HEK293 (cell line): ENCODE results near the gene PRG3.

Experiments
- CTCF ChIA-PET: fragments of 350-600 bp; formaldehyde crosslinking; extraction: SDS; loops from one replicate; lab custom pipeline; 2021; ENCODE audit warnings: antibody characterized with exemption; lab: Yijun Ruan, JAX
- POLR2A ChIA-PET: fragments of 300-600 bp; formaldehyde crosslinking; extraction: SDS; loops from one replicate; lab custom pipeline; 2020; ENCODE audit warnings: antibody characterized with exemption, inconsistent platforms; lab: Yijun Ruan, JAX
- H3K27ac ChIP-seq: fragments of 200-500 bp; sonication (Bioruptor generic); 2 replicates; pipeline ENCODE4 v1.5.1; 2014; ENCODE audit warnings: low read depth, low read length, control low read depth, inconsistent platforms; ENCODE audit errors: extremely low read depth
- H3K36me3 ChIP-seq, 2 experiments: fragments of 200-500 bp in 1 of 2; sonication (Bioruptor generic) in 1 of 2; 1 replicate in 1 of 2; 2 replicates in 1 of 2; pipeline ENCODE4 v1.5.1; 2014 to 2017; ENCODE audit warnings: inconsistent platforms in 2 of 2, low read length in 2 of 2; ENCODE audit not compliant: control insufficient read depth in 2 of 2, insufficient read depth in 1 of 2
- H3K4me1 ChIP-seq: fragments of 200-500 bp; sonication (Bioruptor generic); 2 replicates; pipeline ENCODE4 v1.5.1; 2014; ENCODE audit warnings: mild to moderate bottlenecking, low read length, inconsistent platforms; ENCODE audit not compliant: control insufficient read depth, insufficient read depth
- H3K4me3 ChIP-seq: 2 replicates; pipeline ENCODE4 v1.5.1; 2011; ENCODE audit warnings: low read depth, mild to moderate bottlenecking, control low read depth, low read length, moderate library complexity
- H3K9me3 ChIP-seq: fragments of 200-500 bp; sonication (Bioruptor generic); 2 replicates; pipeline ENCODE4 v1.5.1; 2014; ENCODE audit warnings: low read depth, low read length, inconsistent platforms; ENCODE audit not compliant: control insufficient read depth, insufficient read depth
- GLI2 ChIP-seq: fragments of 450-650 bp; formaldehyde crosslinking; IDR thresholded peaks from 2 replicates; pipeline ENCODE4; 2017; ENCODE audit warnings: missing biosample characterization, missing genetic modification characterization, low read depth, borderline replicate concordance
- KLF10 ChIP-seq: fragments of 450-650 bp; IDR thresholded peaks from 2 replicates; pipeline ENCODE4 v1.5.1; 2018; ENCODE audit warnings: missing biosample characterization, mild to moderate bottlenecking, missing genetic modification characterization
- PATZ1 ChIP-seq: fragments of 450-650 bp; formaldehyde crosslinking; IDR thresholded peaks from 2 replicates; pipeline ENCODE4 v1.5.1; 2016; ENCODE audit warnings: missing biosample characterization, missing genetic modification characterization
- PBX3 ChIP-seq: sonication (generic); formaldehyde crosslinking; IDR thresholded peaks from 2 replicates; pipeline ENCODE4 v1.8.1; 2022; ENCODE audit warnings: mild to moderate bottlenecking, moderate library complexity, missing genetic modification reagents
- YY2 ChIP-seq: fragments of 450-650 bp; formaldehyde crosslinking; IDR thresholded peaks from 2 replicates; pipeline ENCODE4 v1.5.1; 2016; ENCODE audit warnings: missing biosample characterization, missing genetic modification characterization
- ZBTB44 ChIP-seq: fragments of 450-650 bp; IDR thresholded peaks from 2 replicates; pipeline ENCODE4 v1.5.1; 2018; ENCODE audit warnings: missing biosample characterization, mild to moderate bottlenecking, missing genetic modification characterization
- ZBTB7A ChIP-seq: fragments of 450-650 bp; formaldehyde crosslinking; IDR thresholded peaks from 2 replicates; pipeline ENCODE4 v1.5.1; 2016; ENCODE audit warnings: low read depth, missing biosample characterization, missing genetic modification characterization
- ZNF148 ChIP-seq: fragments of 450-650 bp; formaldehyde crosslinking; IDR thresholded peaks from 2 replicates; pipeline ENCODE4 v1.5.0; 2017; ENCODE audit warnings: missing biosample characterization, missing genetic modification characterization, borderline replicate concordance
- ZNF18 ChIP-seq: fragments of 450-650 bp; formaldehyde crosslinking; IDR thresholded peaks from 2 replicates; pipeline ENCODE4 v1.5.1; 2016; ENCODE audit warnings: missing biosample characterization, missing genetic modification characterization
- ZNF292 ChIP-seq: fragments of 450-650 bp; formaldehyde crosslinking; IDR thresholded peaks from 2 replicates; pipeline ENCODE4 v1.5.1; 2016; ENCODE audit warnings: low read depth, missing biosample characterization, missing genetic modification characterization, borderline replicate concordance
- ZNF302 ChIP-seq: fragments of 450-650 bp; formaldehyde crosslinking; IDR thresholded peaks from 2 replicates; pipeline ENCODE4 v1.5.1; 2016; ENCODE audit warnings: missing biosample characterization, missing genetic modification characterization, low read depth
- ZNF311 ChIP-seq: fragments of 450-650 bp; formaldehyde crosslinking; IDR thresholded peaks from 2 replicates; pipeline ENCODE4 v1.5.1; 2017; ENCODE audit warnings: missing biosample characterization, missing genetic modification characterization, borderline replicate concordance
- ZNF335 ChIP-seq: fragments of 450-650 bp; formaldehyde crosslinking; conservative IDR thresholded peaks from 2 replicates; pipeline ENCODE4 v1.5.1; 2016; ENCODE audit warnings: missing biosample characterization, missing genetic modification characterization
- ZNF449 ChIP-seq: fragments of 450-650 bp; formaldehyde crosslinking; IDR thresholded peaks from 2 replicates; pipeline ENCODE4 v1.5.1; 2017; ENCODE audit warnings: missing biosample characterization, mild to moderate bottlenecking, missing genetic modification characterization, moderate library complexity
- ZNF521 ChIP-seq: fragments of 450-650 bp; formaldehyde crosslinking; IDR thresholded peaks from 2 replicates; pipeline ENCODE4 v1.5.1; 2017; ENCODE audit warnings: missing biosample characterization, mild to moderate bottlenecking, missing genetic modification characterization
- ZNF596 ChIP-seq: fragments of 450-650 bp; IDR thresholded peaks from 2 replicates; pipeline ENCODE4 v1.5.0; 2018; ENCODE audit warnings: missing biosample characterization, mild to moderate bottlenecking, missing genetic modification characterization, moderate library complexity
- ZNF623 ChIP-seq: fragments of 450-650 bp; formaldehyde crosslinking; IDR thresholded peaks from 2 replicates; pipeline ENCODE4 v1.5.1; 2016; ENCODE audit warnings: missing biosample characterization, missing genetic modification characterization

Gene PRG3

GRCh38 chr11:57421066-57421465 lies 40.1 kb upstream of the PRG3 start:
- Histone ChIP-seq H3K4me3 (no peak overlapping the region), H3K36me3 (no peaks in the 10 kb centered on the region), H3K4me1 (no peaks in the 10 kb centered on the region), H3K27ac (no peak overlapping the region), H3K9me3 (no peaks in the 10 kb centered on the region)
- TF ChIP-seq GLI2 (tag by site-specific recombination) (no peak), ZNF335 (no peak), ZNF596 (tag by site-specific recombination) (no peak), ZBTB7A (tag by site-specific recombination) (no peak), ZBTB44 (tag by site-specific recombination) (no peak), ZNF292 (tag by site-specific recombination) (no peak), ZNF148 (tag by site-specific recombination) (no peak), YY2 (no peak), ZNF18 (no peak), PBX3 (no peak), ZNF302 (no peak), ZNF623 (tag by site-specific recombination) (no peak), ZNF521 (tag by site-specific recombination) (no peak), KLF10 (tag by site-specific recombination) (no peak), ZNF449 (no peak), PATZ1 (tag by site-specific recombination) (no peak), ZNF311 (tag by site-specific recombination) (no peak)
- CTCF ChIA-PET: interaction anchor here (0.7 kb wide), 1 partner anchor 52 kb away, joined by 3 read pairs; no protein-coding TSS in a partner anchor
- POLR2A ChIA-PET: no interaction called here
